GM12891 (cell line): ENCODE measurements around the gene SRF.

Source experiments
- PAX5 ChIP-seq: IDR thresholded peaks from 2 replicates; pipeline ENCODE4 v1.6.1; 2011; ENCODE audit warnings: low read length, moderate library complexity, mild to moderate bottlenecking; ENCODE audit not compliant: insufficient read depth, severe bottlenecking
- POLR2A ChIP-seq: IDR thresholded peaks from 2 replicates; pipeline ENCODE4 v1.6.1; 2011; ENCODE audit warnings: low read depth, low read length, control low read depth
- POLR2AphosphoS5 ChIP-seq: IDR thresholded peaks from 2 replicates; pipeline ENCODE4 v1.6.1; 2011; ENCODE audit warnings: low read depth, low read length, control low read depth
- POU2F2 ChIP-seq: IDR thresholded peaks from 2 replicates; pipeline ENCODE4 v1.6.1; 2011; ENCODE audit warnings: low read depth, mild to moderate bottlenecking, control low read depth, low read length, moderate library complexity
- SPI1 ChIP-seq: IDR thresholded peaks from 2 replicates; pipeline ENCODE4 v1.6.1; 2011; ENCODE audit warnings: low read depth, low read length, control low read depth

GRCh38 chr6:43173591-43174262 is 2.7 kb downstream of the SRF start:
- TF ChIP-seq POLR2AphosphoS5: no peak
- TF ChIP-seq PAX5: no peak
- no peak for TF ChIP-seq SPI1
- TF ChIP-seq POU2F2: no peak
- no peak for TF ChIP-seq POLR2A
